ENCODE measurements around the gene PRSS27. TPM values are rescaled to one million over a fixed set of nuclear protein-coding genes. Genes with fewer than 3 reads are reported as not detected.

The PRSS27 gene
- total RNA-seq, 1 donor from 2014 or later: 6.6 TPM

DNA sequence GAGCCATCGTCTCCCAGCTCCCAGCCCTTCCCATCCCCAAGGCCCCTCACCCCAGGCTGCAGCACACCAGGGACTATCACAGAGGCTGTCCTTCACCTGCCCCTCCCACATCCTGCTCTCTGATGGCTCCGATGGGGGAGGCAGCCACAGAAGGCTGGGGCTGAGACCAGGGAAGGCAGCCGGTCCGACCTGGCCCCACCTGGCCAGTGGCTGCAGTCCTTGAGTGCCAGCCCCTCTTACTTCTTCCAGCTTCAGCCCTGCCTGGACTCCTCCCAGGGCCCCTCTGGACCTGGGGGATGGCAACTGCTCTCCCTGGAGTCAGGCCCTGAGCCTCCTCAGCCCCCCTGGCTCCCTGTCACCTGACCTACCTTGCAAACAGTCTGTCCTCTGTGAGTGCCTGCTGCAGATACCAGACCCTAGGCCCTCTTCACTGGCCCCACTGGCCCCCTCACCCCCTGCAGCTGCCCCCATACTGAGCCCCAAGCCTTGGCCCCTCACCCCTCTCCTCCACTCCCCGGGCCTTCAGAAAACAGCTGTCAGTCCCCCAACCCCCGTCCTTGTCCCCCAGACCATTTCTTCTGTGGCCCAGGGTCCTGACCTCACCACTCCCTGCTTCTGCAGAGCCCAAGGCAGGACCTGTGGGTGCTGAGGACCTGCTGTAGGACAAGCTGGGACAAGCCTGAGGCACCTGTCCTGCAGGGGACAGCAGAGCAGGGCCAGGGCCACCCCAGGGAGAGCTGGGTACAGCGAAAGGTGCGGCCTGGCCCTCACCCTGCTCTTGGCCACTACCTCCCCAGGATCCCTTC is 19.8 kb upstream of the PRSS27 start:
- no peak for DNase-seq (ENCODE audit: low spot score, unreplicated experiment)
- Mint-ChIP-seq H3K9me3 (ENCODE audit: low read depth) (no peaks in the 10 kb centered on the region), H3K27me3 (no peaks in the 10 kb centered on the region), H3K4me3 (ENCODE audit: low read depth) (no peak overlapping the region), H3K4me1 (ENCODE audit: low read depth) (peaks cover 10% of the 10 kb centered on the region), H3K27ac (no peak overlapping the region), H3K36me3 (ENCODE audit: insufficient read depth) (no peaks in the 10 kb centered on the region)
- TF ChIP-seq, protein P1, sequence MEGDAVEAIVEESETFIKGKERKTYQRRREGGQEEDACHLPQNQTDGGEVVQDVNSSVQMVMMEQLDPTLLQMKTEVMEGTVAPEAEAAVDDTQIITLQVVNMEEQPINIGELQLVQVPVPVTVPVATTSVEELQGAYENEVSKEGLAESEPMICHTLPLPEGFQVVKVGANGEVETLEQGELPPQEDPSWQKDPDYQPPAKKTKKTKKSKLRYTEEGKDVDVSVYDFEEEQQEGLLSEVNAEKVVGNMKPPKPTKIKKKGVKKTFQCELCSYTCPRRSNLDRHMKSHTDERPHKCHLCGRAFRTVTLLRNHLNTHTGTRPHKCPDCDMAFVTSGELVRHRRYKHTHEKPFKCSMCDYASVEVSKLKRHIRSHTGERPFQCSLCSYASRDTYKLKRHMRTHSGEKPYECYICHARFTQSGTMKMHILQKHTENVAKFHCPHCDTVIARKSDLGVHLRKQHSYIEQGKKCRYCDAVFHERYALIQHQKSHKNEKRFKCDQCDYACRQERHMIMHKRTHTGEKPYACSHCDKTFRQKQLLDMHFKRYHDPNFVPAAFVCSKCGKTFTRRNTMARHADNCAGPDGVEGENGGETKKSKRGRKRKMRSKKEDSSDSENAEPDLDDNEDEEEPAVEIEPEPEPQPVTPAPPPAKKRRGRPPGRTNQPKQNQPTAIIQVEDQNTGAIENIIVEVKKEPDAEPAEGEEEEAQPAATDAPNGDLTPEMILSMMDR (IDR thresholded peaks at IDR 0.05; ENCODE audit: unreplicated experiment): no peak

DNA sequence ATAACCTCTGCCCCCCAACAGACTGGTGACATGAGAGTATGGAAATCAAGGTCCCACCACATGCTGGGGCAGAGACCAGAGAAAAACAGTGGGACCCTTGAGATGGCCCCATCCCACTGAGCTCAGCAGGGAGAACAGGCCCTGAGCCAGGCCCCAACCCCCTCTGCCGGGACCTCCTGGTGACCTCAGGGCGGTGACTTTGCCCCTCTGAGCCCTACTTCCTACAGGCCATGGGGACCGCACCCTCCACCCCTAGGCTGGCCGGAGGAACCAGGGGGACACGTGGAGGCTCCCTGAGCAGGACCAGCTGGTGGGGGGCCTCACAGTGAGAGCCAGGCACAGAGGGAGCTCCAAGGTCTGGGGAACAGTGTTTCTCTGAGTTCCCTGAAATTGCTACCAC is 18.6 kb upstream of the PRSS27 start:
- H3K9me3 Mint-ChIP-seq (ENCODE audit: low read depth): no peaks in the 10 kb centered on the region
- TF ChIP-seq, protein P1 (IDR thresholded peaks at IDR 0.05; ENCODE audit: unreplicated experiment): no peak
- H3K4me1 Mint-ChIP-seq (ENCODE audit: low read depth): peaks cover 10% of the 10 kb centered on the region
- H3K4me3 Mint-ChIP-seq (ENCODE audit: low read depth): no peak overlapping the region
- H3K36me3 Mint-ChIP-seq (ENCODE audit: insufficient read depth): no peaks in the 10 kb centered on the region
- no peak overlapping the region for H3K27ac Mint-ChIP-seq
- no peak for DNase-seq (ENCODE audit: low spot score, unreplicated experiment)
- H3K27me3 Mint-ChIP-seq: no peaks in the 10 kb centered on the region

DNA sequence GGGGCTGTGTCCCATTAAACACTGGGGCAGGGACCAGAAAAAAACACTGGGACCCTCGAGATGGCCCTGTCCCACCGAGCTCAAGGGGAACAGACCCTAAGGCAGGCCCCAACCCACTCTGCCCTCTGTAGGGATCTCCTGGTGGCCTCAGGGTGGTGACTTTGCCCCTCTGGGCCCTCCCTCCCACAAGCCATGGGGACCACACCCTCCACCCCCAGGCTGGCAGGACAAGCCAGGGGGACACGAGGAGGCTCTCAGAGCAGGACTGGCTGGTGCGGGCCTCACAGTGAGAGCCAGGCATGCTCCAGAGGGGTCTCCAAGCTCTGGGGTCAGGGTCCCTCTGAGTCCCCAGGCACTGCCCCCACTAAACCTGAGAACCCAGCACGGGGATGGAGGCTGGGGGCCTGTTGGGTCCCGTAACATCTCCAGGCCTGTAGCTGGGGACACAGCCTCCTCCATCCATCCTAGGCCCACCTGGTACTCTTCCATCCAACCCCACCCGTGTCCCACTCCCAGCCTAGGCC is 17.9 kb upstream of the PRSS27 start:
- DNase-seq (ENCODE audit: low spot score, unreplicated experiment): no peak
- Mint-ChIP-seq H3K36me3 (ENCODE audit: insufficient read depth) (no peaks in the 10 kb centered on the region), H3K27ac (no peak overlapping the region), H3K4me3 (ENCODE audit: low read depth) (no peak overlapping the region), H3K9me3 (ENCODE audit: low read depth) (no peaks in the 10 kb centered on the region), H3K27me3 (no peaks in the 10 kb centered on the region), H3K4me1 (ENCODE audit: low read depth) (peaks cover 10% of the 10 kb centered on the region)
- TF ChIP-seq, protein P1 (IDR thresholded peaks at IDR 0.05; ENCODE audit: unreplicated experiment): no peak

DNA sequence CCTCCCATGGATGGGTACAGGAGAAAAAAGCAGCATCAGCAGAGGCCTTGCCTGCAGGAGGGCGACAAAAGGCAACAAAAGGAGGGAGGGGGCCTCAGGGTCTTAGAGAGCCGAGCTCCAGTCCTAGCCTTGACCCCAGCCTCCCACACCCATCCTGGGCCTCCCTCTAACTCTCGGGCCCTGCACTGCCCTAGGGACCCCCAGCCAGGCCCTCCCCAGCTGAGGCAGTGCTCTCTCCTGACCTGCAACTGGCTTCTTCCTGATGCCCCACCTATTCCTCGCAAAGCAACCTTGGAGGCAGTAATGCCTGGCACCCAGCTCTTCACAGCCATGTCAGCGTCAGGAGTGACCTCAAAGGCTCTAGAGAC is 17.2 kb upstream of the PRSS27 start:
- Mint-ChIP-seq H3K36me3 (ENCODE audit: insufficient read depth) (no peaks in the 10 kb centered on the region), H3K4me3 (ENCODE audit: low read depth) (no peak overlapping the region), H3K4me1 (ENCODE audit: low read depth) (peaks cover 10% of the 10 kb centered on the region), H3K9me3 (ENCODE audit: low read depth) (no peaks in the 10 kb centered on the region), H3K27me3 (no peaks in the 10 kb centered on the region), H3K27ac (no peak overlapping the region)
- no peak for DNase-seq (ENCODE audit: low spot score, unreplicated experiment)
- TF ChIP-seq, protein P1 (IDR thresholded peaks at IDR 0.05; ENCODE audit: unreplicated experiment): no peak

DNA sequence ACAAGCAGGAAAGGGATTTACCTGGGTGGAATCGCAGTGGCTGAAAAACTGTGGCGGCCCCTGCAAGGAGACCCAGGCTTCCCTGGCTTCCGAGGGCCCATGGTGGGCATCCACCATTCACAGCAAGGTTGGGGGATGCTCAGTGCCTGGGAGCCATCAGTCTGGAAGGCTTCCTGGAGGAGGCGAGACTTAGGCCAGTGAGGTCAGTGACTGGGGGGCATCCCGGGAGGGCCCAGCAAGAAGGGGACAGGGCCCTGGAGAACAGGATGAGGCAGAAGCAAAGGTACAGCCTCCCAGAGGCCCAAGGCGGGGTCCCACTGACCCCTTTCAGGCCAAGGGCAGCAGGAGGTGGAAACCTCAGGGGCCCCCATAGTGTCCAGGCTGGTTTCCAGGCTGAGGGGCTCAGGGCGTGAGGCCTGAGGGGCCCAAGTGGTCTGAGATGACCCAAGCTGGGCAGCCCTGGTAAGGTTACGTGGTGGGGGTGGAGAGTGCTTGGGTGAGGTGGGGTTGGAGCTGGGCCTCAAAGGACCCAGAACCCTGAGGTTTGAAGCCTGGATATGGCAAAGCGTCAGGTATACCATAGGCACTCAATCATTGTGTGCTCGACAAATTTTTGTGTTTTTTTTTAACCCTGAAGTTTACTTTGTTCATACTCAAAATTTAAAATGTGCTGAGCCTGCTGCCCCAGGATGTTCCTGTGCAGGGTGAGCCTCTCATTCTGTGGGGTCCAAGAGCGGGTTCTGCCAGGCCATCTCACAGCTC is 16.6 kb upstream of the PRSS27 start:
- Mint-ChIP-seq H3K27me3 (no peaks in the 10 kb centered on the region), H3K36me3 (ENCODE audit: insufficient read depth) (no peaks in the 10 kb centered on the region), H3K4me3 (ENCODE audit: low read depth) (no peak overlapping the region), H3K4me1 (ENCODE audit: low read depth) (peaks cover 11% of the 10 kb centered on the region), H3K9me3 (ENCODE audit: low read depth) (no peaks in the 10 kb centered on the region), H3K27ac (no peak overlapping the region)
- DNase-seq (ENCODE audit: low spot score, unreplicated experiment): no peak
- TF ChIP-seq, protein P1 (IDR thresholded peaks at IDR 0.05; ENCODE audit: unreplicated experiment): no peak

Data from progenitor cell of endocrine pancreas (in vitro differentiated cells).